Measurements from ENCODE around the gene USP4. TPM values are rescaled to one million over a fixed set of nuclear protein-coding genes. Genes with fewer than 3 reads are reported as not detected.

Gene USP4
- total RNA-seq, 1 donor from 2014 or later: 31.8 TPM

DNA sequence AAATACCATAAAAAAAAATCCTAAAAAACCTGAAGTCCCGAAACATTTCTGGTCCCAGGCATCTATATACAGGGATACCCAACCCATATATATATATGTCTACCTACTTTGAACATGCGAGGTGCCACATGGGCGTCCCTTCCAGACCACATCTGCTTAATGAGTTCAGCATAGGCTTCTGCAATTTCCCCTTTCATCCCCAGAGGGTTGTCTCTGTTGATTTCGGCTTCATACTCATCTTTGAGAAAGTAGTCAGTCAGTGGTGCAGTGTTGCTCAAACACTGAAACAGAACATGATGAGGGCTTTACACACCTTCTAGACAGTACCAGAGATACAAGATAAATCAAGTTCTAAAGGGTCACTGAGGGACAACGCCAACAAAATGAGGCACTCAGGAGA is 34.2 kb downstream of the USP4 start:
- TF ChIP-seq, protein P1, sequence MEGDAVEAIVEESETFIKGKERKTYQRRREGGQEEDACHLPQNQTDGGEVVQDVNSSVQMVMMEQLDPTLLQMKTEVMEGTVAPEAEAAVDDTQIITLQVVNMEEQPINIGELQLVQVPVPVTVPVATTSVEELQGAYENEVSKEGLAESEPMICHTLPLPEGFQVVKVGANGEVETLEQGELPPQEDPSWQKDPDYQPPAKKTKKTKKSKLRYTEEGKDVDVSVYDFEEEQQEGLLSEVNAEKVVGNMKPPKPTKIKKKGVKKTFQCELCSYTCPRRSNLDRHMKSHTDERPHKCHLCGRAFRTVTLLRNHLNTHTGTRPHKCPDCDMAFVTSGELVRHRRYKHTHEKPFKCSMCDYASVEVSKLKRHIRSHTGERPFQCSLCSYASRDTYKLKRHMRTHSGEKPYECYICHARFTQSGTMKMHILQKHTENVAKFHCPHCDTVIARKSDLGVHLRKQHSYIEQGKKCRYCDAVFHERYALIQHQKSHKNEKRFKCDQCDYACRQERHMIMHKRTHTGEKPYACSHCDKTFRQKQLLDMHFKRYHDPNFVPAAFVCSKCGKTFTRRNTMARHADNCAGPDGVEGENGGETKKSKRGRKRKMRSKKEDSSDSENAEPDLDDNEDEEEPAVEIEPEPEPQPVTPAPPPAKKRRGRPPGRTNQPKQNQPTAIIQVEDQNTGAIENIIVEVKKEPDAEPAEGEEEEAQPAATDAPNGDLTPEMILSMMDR (IDR thresholded peaks at IDR 0.05; ENCODE audit: insufficient read depth, low read depth, low read length): no peak
- no peak for TF ChIP-seq EZH2 (IDR thresholded peaks at IDR 0.05; ENCODE audit: insufficient read depth, low read length)
- Histone ChIP-seq H3K4me3 (ENCODE audit: insufficient read depth, low read depth, low read length) (no peak overlapping the region), H3K4me2 (ENCODE audit: low read length) (no peak overlapping the region), H3K27me3 (ENCODE audit: insufficient read depth, low read length) (no peaks in the 10 kb centered on the region), H3K79me2 (ENCODE audit: insufficient read depth, low read length) (no peaks in the 10 kb centered on the region), H3K9me3 (ENCODE audit: insufficient read depth, low read depth, low read length) (no peaks in the 10 kb centered on the region), H3K9ac (ENCODE audit: low read length) (no peak overlapping the region), H3K36me3 (ENCODE audit: insufficient read depth, low read length) (peaks cover 42% of the 10 kb centered on the region), H4K20me1 (ENCODE audit: insufficient read depth, low read length) (peaks cover 3% of the 10 kb centered on the region), H3K4me1 (ENCODE audit: insufficient read depth, low read length) (no peaks in the 10 kb centered on the region), H2AFZ (ENCODE audit: low read depth, low read length) (no peak overlapping the region), H3K27ac (ENCODE audit: low read depth, low read length) (no peak overlapping the region)
- H3K9me3 Mint-ChIP-seq (ENCODE audit: unreplicated experiment): no peaks in the 10 kb centered on the region
- FAIRE-seq: no peak
- no peak overlapping the region for H3K4me3 Mint-ChIP-seq (ENCODE audit: unreplicated experiment)
- peaks cover 25% of the 10 kb centered on the region for H3K36me3 Mint-ChIP-seq (ENCODE audit: low read depth, unreplicated experiment)
- no peaks in the 10 kb centered on the region for H3K27me3 Mint-ChIP-seq (ENCODE audit: low read depth, unreplicated experiment)
- no peaks in the 10 kb centered on the region for H3K4me1 Mint-ChIP-seq (ENCODE audit: low read depth, unreplicated experiment)
- H3K27ac Mint-ChIP-seq (ENCODE audit: unreplicated experiment): no peak overlapping the region
- no peak for DNase-seq (ENCODE audit: low read depth)

DNA sequence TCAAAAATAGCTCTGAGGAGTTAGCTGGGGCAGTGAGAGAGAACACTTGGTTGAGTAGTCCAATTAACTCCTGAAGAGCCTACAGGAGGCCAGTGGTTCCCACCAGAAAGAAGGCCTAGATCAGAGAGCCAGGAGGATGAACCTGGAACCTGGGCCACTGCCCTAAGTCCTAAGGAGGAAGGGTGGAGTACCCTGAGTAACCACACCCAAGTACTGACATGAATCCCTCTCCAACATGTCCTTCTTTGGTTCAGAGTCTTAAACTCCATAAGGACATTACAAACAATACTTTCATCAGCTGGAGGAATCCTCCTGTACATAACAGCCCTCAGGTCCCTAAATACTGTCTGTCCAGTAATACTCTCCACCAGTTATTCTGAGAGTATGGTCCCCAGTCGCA is 37.2 kb downstream of the USP4 start:
- Histone ChIP-seq H2AFZ (ENCODE audit: low read depth, low read length) (no peak overlapping the region), H3K27me3 (ENCODE audit: insufficient read depth, low read length) (no peaks in the 10 kb centered on the region), H4K20me1 (ENCODE audit: insufficient read depth, low read length) (no peaks in the 10 kb centered on the region), H3K9me3 (ENCODE audit: insufficient read depth, low read depth, low read length) (no peaks in the 10 kb centered on the region), H3K4me2 (ENCODE audit: low read length) (no peak overlapping the region), H3K79me2 (ENCODE audit: insufficient read depth, low read length) (no peaks in the 10 kb centered on the region), H3K4me1 (ENCODE audit: insufficient read depth, low read length) (no peaks in the 10 kb centered on the region), H3K27ac (ENCODE audit: low read depth, low read length) (no peak overlapping the region), H3K4me3 (ENCODE audit: insufficient read depth, low read depth, low read length) (no peak overlapping the region), H3K36me3 (ENCODE audit: insufficient read depth, low read length) (peaks cover 43% of the 10 kb centered on the region), H3K9ac (ENCODE audit: low read length) (no peak overlapping the region)
- Mint-ChIP-seq H3K27ac (ENCODE audit: unreplicated experiment) (no peak overlapping the region), H3K36me3 (ENCODE audit: low read depth, unreplicated experiment) (peaks cover 28% of the 10 kb centered on the region), H3K4me3 (ENCODE audit: unreplicated experiment) (no peak overlapping the region), H3K9me3 (ENCODE audit: unreplicated experiment) (no peaks in the 10 kb centered on the region), H3K4me1 (ENCODE audit: low read depth, unreplicated experiment) (no peaks in the 10 kb centered on the region), H3K27me3 (ENCODE audit: low read depth, unreplicated experiment) (no peaks in the 10 kb centered on the region)
- no peak for TF ChIP-seq EZH2 (IDR thresholded peaks at IDR 0.05; ENCODE audit: insufficient read depth, low read length)
- TF ChIP-seq, protein P1 (IDR thresholded peaks at IDR 0.05; ENCODE audit: insufficient read depth, low read depth, low read length): no peak
- DNase-seq (ENCODE audit: low read depth) (no peak), FAIRE-seq (no peak)

DNA sequence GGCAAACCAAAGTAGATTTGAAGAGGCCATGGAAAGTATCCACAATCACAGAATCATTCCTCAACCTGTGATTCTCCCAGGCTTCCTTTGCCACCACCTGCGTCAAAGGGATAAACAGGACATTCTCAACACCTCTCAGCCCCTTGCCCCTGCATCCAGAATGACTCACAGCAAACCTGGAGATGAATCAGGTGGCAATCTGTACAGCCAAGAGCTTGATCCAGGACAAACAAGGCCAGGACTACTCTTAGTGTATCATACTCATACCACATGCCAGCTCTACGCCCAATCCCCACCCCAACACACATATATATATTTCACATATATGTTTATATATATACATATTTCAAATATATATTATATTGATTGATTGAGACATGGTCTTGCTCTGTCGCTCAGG is 39.3 kb downstream of the USP4 start:
- Histone ChIP-seq H3K9ac (ENCODE audit: low read length) (no peak overlapping the region), H3K27ac (ENCODE audit: low read depth, low read length) (no peak overlapping the region), H3K79me2 (ENCODE audit: insufficient read depth, low read length) (no peaks in the 10 kb centered on the region), H3K4me2 (ENCODE audit: low read length) (no peak overlapping the region), H3K36me3 (ENCODE audit: insufficient read depth, low read length) (peaks cover 49% of the 10 kb centered on the region), H3K4me1 (ENCODE audit: insufficient read depth, low read length) (no peaks in the 10 kb centered on the region), H3K4me3 (ENCODE audit: insufficient read depth, low read depth, low read length) (no peak overlapping the region), H3K27me3 (ENCODE audit: insufficient read depth, low read length) (no peaks in the 10 kb centered on the region), H3K9me3 (ENCODE audit: insufficient read depth, low read depth, low read length) (no peaks in the 10 kb centered on the region), H2AFZ (ENCODE audit: low read depth, low read length) (no peak overlapping the region), H4K20me1 (ENCODE audit: insufficient read depth, low read length) (no peaks in the 10 kb centered on the region)
- DNase-seq (ENCODE audit: low read depth) (no peak), FAIRE-seq (no peak)
- Mint-ChIP-seq H3K36me3 (ENCODE audit: low read depth, unreplicated experiment) (peaks cover 31% of the 10 kb centered on the region), H3K4me3 (ENCODE audit: unreplicated experiment) (no peak overlapping the region), H3K27me3 (ENCODE audit: low read depth, unreplicated experiment) (no peaks in the 10 kb centered on the region), H3K27ac (ENCODE audit: unreplicated experiment) (no peak overlapping the region), H3K4me1 (ENCODE audit: low read depth, unreplicated experiment) (peaks cover 5% of the 10 kb centered on the region), H3K9me3 (ENCODE audit: unreplicated experiment) (no peaks in the 10 kb centered on the region)
- no peak for TF ChIP-seq EZH2 (IDR thresholded peaks at IDR 0.05; ENCODE audit: insufficient read depth, low read length)
- TF ChIP-seq, protein P1 (IDR thresholded peaks at IDR 0.05; ENCODE audit: insufficient read depth, low read depth, low read length): no peak

All from astrocyte (in vitro differentiated cells and primary cell).